G401 (cell line): Measurements from ENCODE around the gene SMC4. TPM values are rescaled to one million over a fixed set of nuclear protein-coding genes. Genes with fewer than 3 reads are reported as not detected.

ENCODE experiments used
- DNase-seq: peaks from one replicate; pipeline ENCODE4 v3.0.0-alpha.2; 2015; ENCODE audit warnings: low spot score
- in situ Hi-C: cut with HindIII; loops from 2 replicates; pipeline ENCODE4 v1.10.0; 2016; ENCODE audit warnings: low sequenced_read_pairs, mixed read lengths
- total RNA-seq: library from RNA; depleted of rRNA; stranded (reverse); fragments of >200 nt; shearing (Covaris generic); gene quantifications from 2 replicates; pipeline ENCODE4 v1.2.3, GENCODE V29; 2014; rRNA removed

SMC4 gene
- total RNA-seq, 1 experiment from 2014 or later, result 168 TPM

- in situ Hi-C loops, result no loop called here
Observed at GRCh38 chr3:160470181-160470580, 70.7 kb downstream of the SMC4 start.

GRCh38 chr3:160471892-160472291 is 72.4 kb downstream of the SMC4 start:
- in situ Hi-C loops, result no loop called here
- DNase-seq, result no peak

More at GRCh38 chr3:160470181-160470580, 70.7 kb downstream of the SMC4 start:
- no peak for DNase-seq

DNA sequence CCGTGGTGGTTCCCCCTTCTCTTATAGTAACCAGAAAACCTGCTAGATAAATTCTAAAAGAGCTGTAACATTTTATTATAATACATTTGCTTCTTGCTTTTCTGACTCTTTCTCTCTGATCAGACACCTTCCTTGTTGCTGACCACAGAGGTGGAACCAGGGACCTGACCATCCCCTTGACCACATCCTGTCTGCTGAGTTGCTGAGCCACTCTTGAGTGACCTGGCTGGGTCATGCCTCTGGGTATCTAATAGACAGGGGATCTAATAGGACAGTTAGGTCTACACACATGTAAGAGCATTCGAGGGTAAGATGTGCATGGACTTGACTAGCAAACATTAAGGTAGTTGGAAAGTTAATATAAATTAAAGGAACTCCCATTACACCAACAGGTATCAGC is 72.9 kb downstream of the SMC4 start:
- DNase-seq, result no peak
- in situ Hi-C loops, result no loop called here

- in situ Hi-C loops, result no loop called here
- no peak for DNase-seq
Observed at GRCh38 chr3:160473221-160473620, 73.8 kb downstream of the SMC4 start.

DNA sequence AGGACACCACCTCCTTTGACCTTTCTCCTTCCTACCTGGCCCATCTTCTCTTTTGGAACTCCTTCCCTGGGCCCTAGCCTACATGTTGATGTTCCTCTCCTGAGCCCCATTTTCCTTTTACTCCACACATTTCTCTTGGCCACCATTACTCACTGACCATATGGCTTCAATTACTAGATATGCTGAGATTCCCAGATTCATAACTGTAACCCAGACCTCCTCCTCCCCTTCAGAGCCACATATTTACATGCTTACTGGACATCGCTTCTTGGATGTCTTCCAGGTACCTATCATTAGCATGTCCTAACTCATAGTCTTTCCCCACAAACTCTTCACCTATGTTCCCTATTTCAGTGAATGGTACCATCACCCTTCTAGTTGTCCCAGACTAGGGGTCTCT is 74.5 kb downstream of the SMC4 start:
- in situ Hi-C loops, result no loop called here
- no peak for DNase-seq

DNA sequence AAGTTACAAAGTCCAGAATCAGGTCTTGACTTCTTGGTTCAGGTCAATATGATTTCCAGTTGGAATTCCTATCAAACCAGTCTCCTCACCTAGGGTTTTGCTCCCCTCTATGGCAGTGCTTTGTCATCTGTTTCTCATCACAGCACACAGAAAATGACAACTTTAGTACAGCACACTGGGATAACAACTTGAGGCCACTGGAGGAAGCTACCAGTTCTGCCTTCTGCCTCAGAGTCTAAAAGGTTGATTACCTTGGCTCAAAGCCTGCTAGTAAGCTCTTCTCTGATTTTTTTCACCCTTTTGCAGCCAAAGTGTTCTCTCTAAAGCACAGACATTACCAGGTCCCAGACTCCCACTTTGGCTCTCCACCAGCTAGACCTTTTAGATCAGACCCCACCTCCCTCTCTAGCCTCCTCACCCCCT is 75.0 kb downstream of the SMC4 start:
- in situ Hi-C loops, result no loop called here
- DNase-seq, result no peak

DNA sequence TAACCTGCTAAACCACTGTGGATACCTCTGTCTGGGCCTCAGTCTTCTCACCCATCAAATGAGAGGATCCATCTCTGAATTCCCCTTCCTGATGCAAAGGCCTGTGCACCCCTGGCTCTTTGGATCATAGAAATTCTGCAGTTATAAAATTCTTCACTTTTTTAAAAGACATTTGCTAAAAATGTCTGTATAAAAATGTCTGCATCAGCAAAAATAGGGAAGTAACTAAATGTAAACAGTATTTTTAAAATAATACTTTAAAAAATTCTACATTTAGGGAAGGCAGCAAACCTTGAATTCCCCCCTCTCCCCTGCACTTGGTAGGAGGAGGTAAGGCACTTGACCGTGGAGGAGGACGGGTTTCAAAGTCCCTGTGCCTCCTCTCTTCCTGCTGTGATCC is 75.7 kb downstream of the SMC4 start:
- no peak for DNase-seq
- in situ Hi-C loops, result no loop called here

DNA sequence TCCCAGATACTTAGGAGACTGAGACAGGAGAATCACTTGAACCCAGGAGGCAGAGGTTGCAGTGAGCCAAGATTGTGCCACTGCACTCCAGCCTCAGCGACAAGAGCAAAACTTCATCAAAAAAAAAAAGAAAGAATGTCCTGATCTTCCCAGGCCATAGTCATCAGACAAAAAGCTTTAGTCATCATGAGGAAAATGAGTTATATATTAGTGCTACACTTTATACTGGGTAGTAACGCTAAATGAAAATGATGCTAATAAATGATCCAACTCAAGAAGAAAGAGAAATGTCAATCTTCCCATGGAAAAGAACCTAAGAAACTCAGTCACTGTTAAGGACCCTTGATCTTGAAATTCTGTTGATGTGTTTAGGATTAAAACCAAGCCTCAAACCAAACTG is 76.4 kb downstream of the SMC4 start:
- in situ Hi-C loops, result no loop called here
- DNase-seq, result no peak

GRCh38 chr3:160477750-160478149 is 78.3 kb downstream of the SMC4 start:
- DNase-seq, result no peak
- in situ Hi-C loops, result no loop called here

GRCh38 chr3:160478338-160478737 is 78.9 kb downstream of the SMC4 start:
- no peak for DNase-seq
- in situ Hi-C loops, result no loop called here

DNA sequence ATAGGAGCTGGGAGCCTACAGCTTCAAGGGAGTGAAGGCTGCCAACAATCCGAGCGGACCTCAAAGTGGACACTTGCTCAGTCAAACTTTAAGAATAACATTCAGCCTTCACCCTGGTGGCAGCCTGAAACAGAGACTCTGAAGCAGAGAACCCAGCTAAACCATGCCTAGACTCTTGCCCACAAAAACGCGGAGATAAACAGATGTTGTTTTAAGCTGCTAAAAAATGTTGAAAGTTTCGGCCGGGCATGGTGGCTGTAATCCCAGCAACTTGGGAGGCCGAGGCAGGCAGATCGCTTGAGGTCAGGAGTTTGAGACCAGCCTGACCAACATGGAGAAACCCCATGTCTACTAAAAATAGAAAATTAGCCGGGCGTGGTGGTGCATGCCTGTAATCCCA is 79.9 kb downstream of the SMC4 start:
- in situ Hi-C loops, result no loop called here
- DNase-seq, result no peak

DNA sequence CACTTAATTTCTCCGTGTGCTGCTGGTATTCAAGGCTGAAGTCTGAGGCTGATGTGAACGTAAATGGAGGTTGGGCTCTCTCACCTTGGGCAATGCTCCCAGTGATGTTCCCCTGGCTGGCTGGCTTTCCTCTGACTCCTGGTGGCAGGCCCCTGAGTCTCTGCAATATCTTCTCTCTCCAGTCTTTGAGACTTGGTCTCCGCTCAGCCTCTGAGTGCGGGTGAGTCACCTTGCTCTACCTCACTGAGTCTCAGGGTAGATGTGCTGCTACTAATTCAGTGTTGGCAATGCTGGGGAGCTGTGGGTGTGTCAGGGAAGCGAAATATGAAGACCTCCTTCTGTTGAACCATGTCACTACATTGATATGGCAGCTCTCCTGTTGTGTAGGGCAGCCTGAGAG is 81.5 kb downstream of the SMC4 start:
- no peak for DNase-seq
- in situ Hi-C loops, result no loop called here

DNA sequence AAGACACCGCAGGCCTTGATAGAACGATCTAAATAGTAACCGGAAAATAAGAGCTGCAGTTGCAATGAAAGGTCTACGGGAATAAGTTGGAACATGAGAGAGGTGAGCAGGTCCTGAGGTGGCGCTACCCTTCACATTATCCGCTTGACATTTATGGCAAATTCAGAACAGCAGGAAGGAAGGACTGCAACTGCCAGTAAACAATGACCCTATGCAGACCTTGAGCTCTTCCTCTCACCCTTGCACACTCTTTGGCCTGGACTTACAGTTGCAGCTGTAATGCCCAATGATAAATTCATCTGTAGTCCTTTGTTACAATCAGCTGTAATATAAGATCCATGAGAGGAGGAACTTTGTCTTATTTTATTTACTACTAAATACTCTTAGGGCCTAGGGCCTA is 82.4 kb downstream of the SMC4 start:
- DNase-seq, result no peak
- in situ Hi-C loops, result no loop called here

DNA sequence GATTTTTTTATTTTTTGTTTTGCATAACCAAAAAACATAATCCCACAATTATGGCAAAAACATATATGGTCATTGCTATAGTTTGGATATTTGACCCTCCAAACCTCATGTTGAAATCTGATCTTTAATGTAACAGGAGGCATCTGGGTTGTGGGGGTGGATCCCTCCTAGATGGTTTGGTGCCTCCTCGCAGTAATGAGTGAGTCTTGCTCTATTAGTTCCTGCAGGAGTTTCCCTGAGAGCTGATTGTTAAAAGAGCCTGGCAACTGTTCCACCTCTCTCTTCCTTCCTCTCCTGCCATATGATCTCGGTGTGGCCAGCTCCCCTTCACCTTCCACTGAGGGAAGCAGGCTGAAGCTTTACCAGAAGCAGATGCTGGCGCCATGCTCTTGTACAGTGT is 83.3 kb downstream of the SMC4 start:
- no peak for DNase-seq
- in situ Hi-C loops, result no loop called here

Other genes starting within 250 kb of the SMC4 start
- gene C3orf80, start 174.2 kb upstream of the SMC4 start, total RNA-seq, result 0.25 TPM in 1 of 2 replicates, not detected in the other
- 24.8 and 53.4 TPM in 2 replicates for gene IFT80, start 425 bp upstream of the SMC4 start, total RNA-seq
- 0.06 TPM in 1 of 2 replicates, not detected in the other for gene TRIM59, start 50.1 kb downstream of the SMC4 start, total RNA-seq
- 20.3 and 25.6 TPM in 2 replicates for gene KPNA4, start 165.9 kb downstream of the SMC4 start, total RNA-seq